Heart right ventricle (tissue), 16 donors: Measurements from ENCODE around the gene CFAP61. TPM values are rescaled to one million over a fixed set of nuclear protein-coding genes. Genes with fewer than 3 reads are reported as not detected.
A peak's percentile ranks its signal among the peaks of the same experiment; 100 is the strongest.

Source experiments
- ATAC-seq, 8 donors: fragments of 200-7000 bp; cut with Tn5 transposase; one replicate each; pipeline ENCODE4 v1.9.1; 2020; ENCODE audit warnings: mild to moderate bottlenecking in 8 of 8, moderate library complexity in 8 of 8, moderate number of reproducible peaks in 1 of 8
- DNase-seq, 2 donors: peaks; one replicate each; pipeline ENCODE4 v3.0.0-alpha.2; 2020
- H3K27ac ChIP-seq, 10 donors: fragments of 200-600 bp; sonication (generic) in 2 of 10; one replicate each; pipeline versions ENCODE4 v1.5.0 to v1.8.0; 2020 to 2022; ENCODE audit warnings: mild to moderate bottlenecking in 3 of 10
- H3K27me3 ChIP-seq, 7 donors: fragments of 200-600 bp; one replicate each; pipeline ENCODE4 v1.8.0; 2021 to 2022; ENCODE audit warnings: mild to moderate bottlenecking in 2 of 7
- H3K36me3 ChIP-seq, 9 donors: fragments of 200-600 bp; sonication (generic) in 1 of 9; one replicate each; pipeline versions ENCODE4 v1.5.0 to v1.8.0; 2020 to 2022; ENCODE audit warnings: mild to moderate bottlenecking in 2 of 9
- H3K4me1 ChIP-seq, 9 donors: fragments of 200-600 bp; sonication (generic) in 1 of 9; one replicate each; pipeline versions ENCODE4 v1.5.0 to v1.8.0; 2020 to 2022; ENCODE audit warnings: mild to moderate bottlenecking in 4 of 9
- H3K4me3 ChIP-seq, 10 donors: fragments of 200-600 bp; sonication (generic) in 2 of 10; one replicate each; pipeline versions ENCODE4 v1.5.0 to v1.8.0; 2020 to 2022; ENCODE audit warnings: mild to moderate bottlenecking in 7 of 10, moderate library complexity in 2 of 10
- H3K9me3 ChIP-seq, 11 donors: fragments of 200-600 bp in 10 of 11; sonication (generic) in 2 of 11; one replicate each; pipeline versions ENCODE4 v1.5.0 to v1.8.0; 2013 to 2022; ENCODE audit warnings: mild to moderate bottlenecking in 2 of 11, control low read depth in 1 of 11, moderate library complexity in 1 of 11
- CTCF ChIP-seq, 9 donors: fragments of 200-600 bp; sonication (generic) in 2 of 9; IDR thresholded peaks; one replicate each; pipeline versions ENCODE4 v1.5.0 to v1.8.0; 2021 to 2022; ENCODE audit warnings: antibody characterized with exemption in 9 of 9, mild to moderate bottlenecking in 5 of 9, moderate library complexity in 1 of 9
- WGBS, 2 donors: extraction: QIAGEN DNeasy Blood & Tissue Kit; methylation state at CpG; one replicate each; pipeline ENCODE4 v1.1.7; 2013; ENCODE audit warnings: inconsistent platforms in 1 of 2; 5-methylcytosine and 5-hydroxymethylcytosine counted together
- intact Hi-C, 10 donors: fragments of 100-400 bp; cut with DNase I; formaldehyde crosslinking; loops; one replicate each; pipeline versions ENCODE4 v1.11.1 to v1.14.2; 2022
- polyA plus RNA-seq, 2 donors: library from polyadenylated mRNA; stranded (reverse); fragments of 200-250 nt; gene quantifications; one replicate each; pipeline ENCODE4 v1.2.3, GENCODE V29; 2013
- total RNA-seq, 10 donors: library from RNA; stranded (reverse); fragmentation: NEBNext Ultra II Directional in 3 of 10; extraction: Animal tissue kit (Norgen Biotek cat#: 25700) in 3 of 10; gene quantifications; one replicate each; pipeline versions ENCODE4 v1.2.1 to v1.2.4, GENCODE V29; 2021 to 2023
- donor health status: Arrhythmogenic right ventricular cardiomyopathy.
- donor health status: ischemic (EF 13 %, LVEDD 7.1; RV severe dilation, severe dysfunction).
- donor health status: healthy with polysubstance abuse.
- donor health status: DM: no; HTN: yes; CAD: no.
- donor health status: DM: no; HTN: no; CAD: no.
- donor health status: ischemic (EF 25% LVEDD 6.9; RV normal size, moderate dysfunction).
- donor health status: ischemic (EF 25% LVEDD 5.7; RV mildly dilated, moderate dysfunction).
- donor health status: healthy.
- donor health status: DM: yes; HTN: yes; CAD: no.
- donor health status: Ischemic cardiomyopathy.
- donor health status: ischemic (EF 35%, LVEDD 5.7; RV mildly dilated, moderate dysfunction).
- donor health status: nonischemic (EF 11% LVEDD 7.7; RV severe dilation, severe dysfunction).
- donor health status: DM: yes; HTN: yes; CAD: no.
- donor health status: PGD.
- donor health status: ischemic (EF 29% LVEDD 5.4; RV normal size, mild dysfunction).
- donor health status: nonischemic (EF 23%, LVEDD 6.1; RV moderate dilation, normal function).

Gene CFAP61
- total and polyA plus RNA-seq, 12 donors: 8.2 to 140 (median 60.6) TPM

GRCh38 chr20:20130399-20130798, 78.1 kb downstream of the CFAP61 start:
- Histone ChIP-seq H3K9me3 (peaks cover 0 to 44% (median 0%) of the 10 kb centered on the region in 11 donors), H3K27ac (no peak overlapping the region), H3K4me1 (peaks cover 0 to 5% (median 0%) of the 10 kb centered on the region in 9 donors), H3K27me3 (no peaks in the 10 kb centered on the region), H3K4me3 (no peak overlapping the region), H3K36me3 (no peaks in the 10 kb centered on the region)
- no peak for DNase-seq
- ATAC-seq: no peak
- peak in 2 of 9 donors; percentile 14 to 16 for TF ChIP-seq CTCF (IDR thresholded peaks at IDR 0.05)
- intact Hi-C loops: loop anchor here in 1 of 10 donors (10.0 kb wide), 1 partner anchor 84 kb away; no protein-coding TSS in a partner anchor

- TF ChIP-seq CTCF (IDR thresholded peaks at IDR 0.05): no peak
- DNase-seq (no peak), ATAC-seq (no peak)
- H3K27me3 ChIP-seq: no peaks in the 10 kb centered on the region
- H3K9me3 ChIP-seq: peaks cover 0 to 54% (median 5%) of the 10 kb centered on the region in 11 donors
- H3K27ac ChIP-seq: no peak overlapping the region
- H3K4me1 ChIP-seq: peaks cover 0 to 30% (median 6%) of the 10 kb centered on the region in 9 donors
- 24 to 27% methylated on average over 1 of the region's 1 CpG for WGBS, 2 donors
- H3K36me3 ChIP-seq: no peaks in the 10 kb centered on the region
- intact Hi-C loops: loop anchor here in 3 of 10 donors (1.0 to 10.0 kb wide), 3 partner anchors 15 to 80 kb away; no protein-coding TSS in a partner anchor
- no peak overlapping the region for H3K4me3 ChIP-seq
These were observed 82.7 kb downstream of the CFAP61 start for GRCh38 chr20:20134941-20135575.

GRCh38 chr20:20136313-20136712, 84.0 kb downstream of the CFAP61 start:
- Histone ChIP-seq H3K27me3 (no peaks in the 10 kb centered on the region), H3K36me3 (no peaks in the 10 kb centered on the region), H3K4me1 (peaks cover 0 to 30% (median 6%) of the 10 kb centered on the region in 9 donors), H3K27ac (no peak overlapping the region), H3K4me3 (no peak overlapping the region), H3K9me3 (peaks cover 0 to 53% (median 5%) of the 10 kb centered on the region in 11 donors)
- DNase-seq (no peak), ATAC-seq (no peak)
- intact Hi-C loops: loop anchor here in 2 of 10 donors (5.0 to 10.0 kb wide), 2 partner anchors 49 to 78 kb away; no protein-coding TSS in a partner anchor
- no peak for TF ChIP-seq CTCF (IDR thresholded peaks at IDR 0.05)
- WGBS, 2 donors: 62 to 72% methylated on average over 1 of the region's 1 CpG

GRCh38 chr20:20137851-20138250, 85.5 kb downstream of the CFAP61 start:
- ATAC-seq (peak in 7 of 8 donors; percentile 29 to 77 (median 61)), DNase-seq (no peak)
- H3K27ac ChIP-seq: peak overlapping the region in 9 of 10 donors; percentile 39 to 74 (median 67)
- peaks cover 0 to 49% (median 5%) of the 10 kb centered on the region in 11 donors for H3K9me3 ChIP-seq
- no peaks in the 10 kb centered on the region for H3K27me3 ChIP-seq
- peaks cover 0 to 30% (median 6%) of the 10 kb centered on the region in 9 donors for H3K4me1 ChIP-seq
- H3K36me3 ChIP-seq: no peaks in the 10 kb centered on the region
- intact Hi-C loops: loop anchor here in 3 of 10 donors (1.0 to 10.0 kb wide), 4 partner anchors 51 to 77 kb away; no protein-coding TSS in a partner anchor
- H3K4me3 ChIP-seq: no peak overlapping the region
- TF ChIP-seq CTCF (IDR thresholded peaks at IDR 0.05): no peak
- WGBS, 2 donors: 80 to 83% methylated on average over 5 of the region's 5 CpGs
